ENCODE data around the gene YARS1.
"Not testable (repeated sequence)": the region's sequence is repeated elsewhere in the genome, so short reads cannot be mapped to it uniquely, and the experiment has no call there.

Gene YARS1

GRCh38 chr1:32797456-32797855 lies 19.7 kb downstream of the YARS1 start:
- Histone ChIP-seq H3K4me3 (ENCODE audit: low read depth in 1 of 2, low read length in 2 of 2) (no peak overlapping the region), H3K36me3 (ENCODE audit: control insufficient read depth in 1 of 2, insufficient read depth in 2 of 2, low read length in 2 of 2) (peaks cover 14 to 33% of the 10 kb centered on the region in 2 donors), H3K9me3 (ENCODE audit: control insufficient read depth in 1 of 2, low read length in 2 of 2) (no peaks in the 10 kb centered on the region), H3K27ac (ENCODE audit: low read length) (no peak overlapping the region), H3K27me3 (ENCODE audit: low read depth, low read length) (no peaks in the 10 kb centered on the region), H3K4me1 (ENCODE audit: control insufficient read depth in 1 of 2, insufficient read depth in 2 of 2, low read length in 2 of 2) (no peaks in the 10 kb centered on the region)

GRCh38 chr1:32795763-32796162 lies 21.4 kb downstream of the YARS1 start:
- H3K4me3 ChIP-seq (ENCODE audit: low read depth in 1 of 2, low read length in 2 of 2); H3K27ac ChIP-seq (ENCODE audit: low read length); H3K9me3 ChIP-seq (ENCODE audit: control insufficient read depth in 1 of 2, low read length in 2 of 2); H3K4me1 ChIP-seq (ENCODE audit: control insufficient read depth in 1 of 2, insufficient read depth in 2 of 2, low read length in 2 of 2); H3K27me3 ChIP-seq (ENCODE audit: low read depth, low read length): not testable (repeated sequence)
- peaks cover 27 to 47% of the 10 kb centered on the region in 2 donors for H3K36me3 ChIP-seq (ENCODE audit: control insufficient read depth in 1 of 2, insufficient read depth in 2 of 2, low read length in 2 of 2)

- Histone ChIP-seq H3K4me3 (ENCODE audit: low read depth in 1 of 2, low read length in 2 of 2) (no peak overlapping the region), H3K9me3 (ENCODE audit: control insufficient read depth in 1 of 2, low read length in 2 of 2) (no peaks in the 10 kb centered on the region), H3K27ac (ENCODE audit: low read length) (no peak overlapping the region), H3K27me3 (ENCODE audit: low read depth, low read length) (no peaks in the 10 kb centered on the region), H3K36me3 (ENCODE audit: control insufficient read depth in 1 of 2, insufficient read depth in 2 of 2, low read length in 2 of 2) (peaks cover 15 to 36% of the 10 kb centered on the region in 2 donors), H3K4me1 (ENCODE audit: control insufficient read depth in 1 of 2, insufficient read depth in 2 of 2, low read length in 2 of 2) (no peaks in the 10 kb centered on the region)
Observed at GRCh38 chr1:32791881-32792280, 25.3 kb downstream of the YARS1 start.

- H3K4me3 ChIP-seq (ENCODE audit: low read depth in 1 of 2, low read length in 2 of 2); H3K27me3 ChIP-seq (ENCODE audit: low read depth, low read length); H3K27ac ChIP-seq (ENCODE audit: low read length); H3K4me1 ChIP-seq (ENCODE audit: control insufficient read depth in 1 of 2, insufficient read depth in 2 of 2, low read length in 2 of 2); H3K9me3 ChIP-seq (ENCODE audit: control insufficient read depth in 1 of 2, low read length in 2 of 2): not testable (repeated sequence)
- peaks cover 26 to 52% of the 10 kb centered on the region in 2 donors for H3K36me3 ChIP-seq (ENCODE audit: control insufficient read depth in 1 of 2, insufficient read depth in 2 of 2, low read length in 2 of 2)
Observed at GRCh38 chr1:32789356-32789755, 27.8 kb downstream of the YARS1 start.

- H3K27me3 ChIP-seq (ENCODE audit: low read depth, low read length): no peaks in the 10 kb centered on the region
- H3K9me3 ChIP-seq (ENCODE audit: control insufficient read depth in 1 of 2, low read length in 2 of 2): no peaks in the 10 kb centered on the region
- H3K36me3 ChIP-seq (ENCODE audit: control insufficient read depth in 1 of 2, insufficient read depth in 2 of 2, low read length in 2 of 2): peaks cover 33 to 63% of the 10 kb centered on the region in 2 donors
- H3K27ac ChIP-seq (ENCODE audit: low read length): no peak overlapping the region
- no peaks in the 10 kb centered on the region for H3K4me1 ChIP-seq (ENCODE audit: control insufficient read depth in 1 of 2, insufficient read depth in 2 of 2, low read length in 2 of 2)
- no peak overlapping the region for H3K4me3 ChIP-seq (ENCODE audit: low read depth in 1 of 2, low read length in 2 of 2)
Observed at GRCh38 chr1:32786856-32787255, 30.3 kb downstream of the YARS1 start.

- peaks cover 38 to 69% of the 10 kb centered on the region in 2 donors for H3K36me3 ChIP-seq (ENCODE audit: control insufficient read depth in 1 of 2, insufficient read depth in 2 of 2, low read length in 2 of 2)
Observed at GRCh38 chr1:32784817-32785216, 32.3 kb downstream of the YARS1 start.

GRCh38 chr1:32783851-32784250 lies 33.3 kb downstream of the YARS1 start:
- H3K4me1 ChIP-seq (ENCODE audit: control insufficient read depth in 1 of 2, insufficient read depth in 2 of 2, low read length in 2 of 2): no peaks in the 10 kb centered on the region
- H3K27me3 ChIP-seq (ENCODE audit: low read depth, low read length): no peaks in the 10 kb centered on the region
- peaks cover 46 to 77% of the 10 kb centered on the region in 2 donors for H3K36me3 ChIP-seq (ENCODE audit: control insufficient read depth in 1 of 2, insufficient read depth in 2 of 2, low read length in 2 of 2)
- no peaks in the 10 kb centered on the region for H3K9me3 ChIP-seq (ENCODE audit: control insufficient read depth in 1 of 2, low read length in 2 of 2)
- H3K4me3 ChIP-seq (ENCODE audit: low read depth in 1 of 2, low read length in 2 of 2): no peak overlapping the region
- H3K27ac ChIP-seq (ENCODE audit: low read length): no peak overlapping the region

More at GRCh38 chr1:32784817-32785216, 32.3 kb downstream of the YARS1 start:
- no peaks in the 10 kb centered on the region for H3K27me3 ChIP-seq (ENCODE audit: low read depth, low read length)
- H3K4me1 ChIP-seq (ENCODE audit: control insufficient read depth in 1 of 2, insufficient read depth in 2 of 2, low read length in 2 of 2): no peaks in the 10 kb centered on the region
- H3K27ac ChIP-seq (ENCODE audit: low read length): no peak overlapping the region
- no peak overlapping the region for H3K4me3 ChIP-seq (ENCODE audit: low read depth in 1 of 2, low read length in 2 of 2)
- no peaks in the 10 kb centered on the region for H3K9me3 ChIP-seq (ENCODE audit: control insufficient read depth in 1 of 2, low read length in 2 of 2)

GRCh38 chr1:32782086-32782485 lies 35.1 kb downstream of the YARS1 start:
- Histone ChIP-seq H3K27me3 (ENCODE audit: low read depth, low read length) (no peaks in the 10 kb centered on the region), H3K27ac (ENCODE audit: low read length) (no peak overlapping the region), H3K4me3 (ENCODE audit: low read depth in 1 of 2, low read length in 2 of 2) (no peak overlapping the region), H3K36me3 (ENCODE audit: control insufficient read depth in 1 of 2, insufficient read depth in 2 of 2, low read length in 2 of 2) (peaks cover 47 to 83% of the 10 kb centered on the region in 2 donors), H3K9me3 (ENCODE audit: control insufficient read depth in 1 of 2, low read length in 2 of 2) (no peaks in the 10 kb centered on the region), H3K4me1 (ENCODE audit: control insufficient read depth in 1 of 2, insufficient read depth in 2 of 2, low read length in 2 of 2) (no peaks in the 10 kb centered on the region)

GRCh38 chr1:32780628-32781234 lies 36.4 kb downstream of the YARS1 start:
- H3K27me3 ChIP-seq (ENCODE audit: low read depth, low read length): no peaks in the 10 kb centered on the region
- no peaks in the 10 kb centered on the region for H3K9me3 ChIP-seq (ENCODE audit: control insufficient read depth in 1 of 2, low read length in 2 of 2)
- no peak overlapping the region for H3K4me3 ChIP-seq (ENCODE audit: low read depth in 1 of 2, low read length in 2 of 2)
- no peak overlapping the region for H3K27ac ChIP-seq (ENCODE audit: low read length)
- peaks cover 38 to 77% of the 10 kb centered on the region in 2 donors for H3K36me3 ChIP-seq (ENCODE audit: control insufficient read depth in 1 of 2, insufficient read depth in 2 of 2, low read length in 2 of 2)
- no peaks in the 10 kb centered on the region for H3K4me1 ChIP-seq (ENCODE audit: control insufficient read depth in 1 of 2, insufficient read depth in 2 of 2, low read length in 2 of 2)

GRCh38 chr1:32780005-32780404 lies 37.2 kb downstream of the YARS1 start:
- no peak overlapping the region for H3K4me3 ChIP-seq (ENCODE audit: low read depth in 1 of 2, low read length in 2 of 2)
- H3K9me3 ChIP-seq (ENCODE audit: control insufficient read depth in 1 of 2, low read length in 2 of 2): no peaks in the 10 kb centered on the region
- peaks cover 46 to 84% of the 10 kb centered on the region in 2 donors for H3K36me3 ChIP-seq (ENCODE audit: control insufficient read depth in 1 of 2, insufficient read depth in 2 of 2, low read length in 2 of 2)
- no peaks in the 10 kb centered on the region for H3K27me3 ChIP-seq (ENCODE audit: low read depth, low read length)
- no peak overlapping the region for H3K27ac ChIP-seq (ENCODE audit: low read length)
- no peaks in the 10 kb centered on the region for H3K4me1 ChIP-seq (ENCODE audit: control insufficient read depth in 1 of 2, insufficient read depth in 2 of 2, low read length in 2 of 2)

- no peaks in the 10 kb centered on the region for H3K4me1 ChIP-seq (ENCODE audit: control insufficient read depth in 1 of 2, insufficient read depth in 2 of 2, low read length in 2 of 2)
- no peak overlapping the region for H3K27ac ChIP-seq (ENCODE audit: low read length)
Observed at GRCh38 chr1:32779242-32779641, 37.9 kb downstream of the YARS1 start.

More at GRCh38 chr1:32779242-32779641, 37.9 kb downstream of the YARS1 start:
- no peaks in the 10 kb centered on the region for H3K27me3 ChIP-seq (ENCODE audit: low read depth, low read length)
- no peak overlapping the region for H3K4me3 ChIP-seq (ENCODE audit: low read depth in 1 of 2, low read length in 2 of 2)
- H3K9me3 ChIP-seq (ENCODE audit: control insufficient read depth in 1 of 2, low read length in 2 of 2): no peaks in the 10 kb centered on the region
- H3K36me3 ChIP-seq (ENCODE audit: control insufficient read depth in 1 of 2, insufficient read depth in 2 of 2, low read length in 2 of 2): peaks cover 48 to 84% of the 10 kb centered on the region in 2 donors

Data from muscle layer of duodenum (tissue), 2 donors.